B cell (primary cell): ENCODE results near the gene SLC9A9.

Experiments
- CTCF ChIP-seq: fragments of 200-600 bp; IDR thresholded peaks from one replicate; pipeline ENCODE4 v1.8.0; 2022; ENCODE audit warnings: antibody characterized with exemption, mild to moderate bottlenecking
- EZH2 ChIP-seq: IDR thresholded peaks from 2 replicates; pipeline ENCODE4 v1.6.1; 2012; ENCODE audit warnings: borderline replicate concordance, low read depth, mild to moderate bottlenecking, moderate library complexity, low read length; ENCODE audit not compliant: insufficient read depth, poor library complexity, severe bottlenecking

GRCh38 chr3:143408771-143409170 is 439.5 kb downstream of the SLC9A9 start:
- TF ChIP-seq CTCF (no peak), EZH2 (no peak)
